ENCODE data around the gene MYO19. TPM values are rescaled to one million over a fixed set of nuclear protein-coding genes. Genes with fewer than 3 reads are reported as not detected.

Gene MYO19
- total and polyA plus RNA-seq, 9 of the 15 experiments (the other 6 are each of a cell fraction or from before 2014, with no cell fraction given) = 21.6 to 176 (median 129) TPM

DNA sequence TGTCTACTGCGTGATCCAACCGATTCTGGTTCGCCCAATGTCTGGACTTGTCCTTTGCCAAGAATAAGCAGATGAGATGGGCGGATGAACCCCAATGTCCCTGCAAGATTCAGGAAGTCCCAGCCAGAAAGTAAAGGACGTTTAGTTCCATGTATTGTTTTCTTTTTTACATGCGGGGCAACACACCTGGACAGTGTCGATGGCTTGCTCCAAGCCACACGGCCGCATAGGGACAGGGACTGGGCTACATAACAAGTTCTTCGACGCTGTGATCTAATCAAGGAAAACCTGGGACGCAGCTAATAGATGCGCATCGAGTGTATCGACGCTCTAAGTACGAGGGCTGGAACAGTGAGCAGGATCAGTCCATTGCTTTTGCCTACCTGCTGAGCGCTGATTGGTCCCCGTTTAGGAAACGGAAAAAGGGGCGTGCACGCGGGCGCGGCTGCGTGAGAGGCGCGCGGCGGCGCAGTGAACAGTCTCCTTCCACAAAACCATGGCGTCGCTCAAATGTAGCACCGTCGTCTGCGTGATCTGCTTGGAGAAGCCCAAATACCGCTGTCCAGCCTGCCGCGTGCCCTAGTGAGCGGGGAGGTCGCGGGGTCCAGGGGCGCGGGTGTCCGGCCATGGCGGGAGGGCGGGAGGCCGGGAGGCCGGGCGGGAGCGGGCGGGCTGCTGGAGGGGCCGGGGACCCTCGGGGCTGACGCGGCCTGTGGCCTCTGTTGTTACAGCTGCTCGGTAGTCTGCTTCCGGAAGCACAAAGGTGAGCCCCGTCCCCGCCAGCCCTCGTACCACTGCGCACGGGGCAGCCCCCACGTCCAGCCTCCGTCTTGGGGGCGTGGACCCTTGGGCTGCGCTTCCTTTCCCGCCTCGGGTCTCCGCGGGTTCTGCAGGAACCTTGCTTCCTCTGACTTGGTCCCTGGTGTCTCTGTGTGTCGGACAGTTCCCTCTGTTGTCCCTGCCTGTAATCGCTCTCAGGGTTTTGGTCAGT lies 48.2 kb downstream of the MYO19 start, which contains the start of gene ZNHIT3 (continued):
- TF ChIP-seq ZNF224 (CRISPR knock-in tag; IDR thresholded peaks at IDR 0.05) (no peak), ZNF232 (CRISPR knock-in tag; IDR thresholded peaks at IDR 0.05) (no peak), THAP12 (CRISPR knock-in tag; IDR thresholded peaks at IDR 0.05) (no peak), LARP7 (IDR thresholded peaks at IDR 0.05) (no peak), GATAD2A (IDR thresholded peaks at IDR 0.05) (no peak), ZNF324 (CRISPR knock-in tag; IDR thresholded peaks at IDR 0.05) (no peak), MAFG (tag; conservative IDR thresholded peaks at IDR 0.05) (no peak), CUX1 (CRISPR knock-in tag; IDR thresholded peaks at IDR 0.05) (no peak), TCFL5 (CRISPR knock-in tag; conservative IDR thresholded peaks at IDR 0.05) (no peak), HNRNPLL (IDR thresholded peaks at IDR 0.05; ENCODE audit: low read depth, low read length, poor library complexity, severe bottlenecking) (peak; percentile 91), SRF (CRISPR knock-in tag; IDR thresholded peaks at IDR 0.05) (peak in 1 of 2 experiments; percentile 46; a peak in 1 of 4 replicates), ZNF766 (CRISPR knock-in tag; conservative IDR thresholded peaks at IDR 0.05) (0 out of 2 replicates have a peak, but pooled peaks have one; percentile 45), KHSRP (IDR thresholded peaks at IDR 0.05) (no peak), MIER1 (IDR thresholded peaks at IDR 0.05; ENCODE audit: low read depth) (no peak), ZNF445 (CRISPR knock-in tag; IDR thresholded peaks at IDR 0.05; ENCODE audit: low read depth) (no peak)
- TF ChIP-seq, protein P1, sequence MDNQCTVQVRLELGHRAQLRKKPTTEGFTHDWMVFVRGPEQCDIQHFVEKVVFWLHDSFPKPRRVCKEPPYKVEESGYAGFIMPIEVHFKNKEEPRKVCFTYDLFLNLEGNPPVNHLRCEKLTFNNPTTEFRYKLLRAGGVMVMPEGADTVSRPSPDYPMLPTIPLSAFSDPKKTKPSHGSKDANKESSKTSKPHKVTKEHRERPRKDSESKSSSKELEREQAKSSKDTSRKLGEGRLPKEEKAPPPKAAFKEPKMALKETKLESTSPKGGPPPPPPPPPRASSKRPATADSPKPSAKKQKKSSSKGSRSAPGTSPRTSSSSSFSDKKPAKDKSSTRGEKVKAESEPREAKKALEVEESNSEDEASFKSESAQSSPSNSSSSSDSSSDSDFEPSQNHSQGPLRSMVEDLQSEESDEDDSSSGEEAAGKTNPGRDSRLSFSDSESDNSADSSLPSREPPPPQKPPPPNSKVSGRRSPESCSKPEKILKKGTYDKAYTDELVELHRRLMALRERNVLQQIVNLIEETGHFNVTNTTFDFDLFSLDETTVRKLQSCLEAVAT (IDR thresholded peaks at IDR 0.05) = peak in 1 of 2 experiments; percentile 100; a peak in 2 of 4 replicates
- TF ChIP-seq, protein P2, sequence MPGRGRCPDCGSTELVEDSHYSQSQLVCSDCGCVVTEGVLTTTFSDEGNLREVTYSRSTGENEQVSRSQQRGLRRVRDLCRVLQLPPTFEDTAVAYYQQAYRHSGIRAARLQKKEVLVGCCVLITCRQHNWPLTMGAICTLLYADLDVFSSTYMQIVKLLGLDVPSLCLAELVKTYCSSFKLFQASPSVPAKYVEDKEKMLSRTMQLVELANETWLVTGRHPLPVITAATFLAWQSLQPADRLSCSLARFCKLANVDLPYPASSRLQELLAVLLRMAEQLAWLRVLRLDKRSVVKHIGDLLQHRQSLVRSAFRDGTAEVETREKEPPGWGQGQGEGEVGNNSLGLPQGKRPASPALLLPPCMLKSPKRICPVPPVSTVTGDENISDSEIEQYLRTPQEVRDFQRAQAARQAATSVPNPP (IDR thresholded peaks at IDR 0.05; ENCODE audit: borderline replicate concordance, insufficient read depth, insufficient read length) = no peak

All from K562 (cell line).